GM23338 (cell line): ENCODE results near the gene NLE1.

Experiments used
- CTCF ChIP-seq, 2 experiments: fragments of 200-600 bp in 1 of 2; sonication (generic) in 1 of 2; conservative IDR thresholded peaks; 2 replicates each; pipeline versions ENCODE4 v1.5.1 to v1.6.1; 2016 to 2017; ENCODE audit warnings: antibody characterized with exemption in 2 of 2, low read depth in 2 of 2, mild to moderate bottlenecking in 2 of 2, moderate library complexity in 1 of 2
- EZH2 ChIP-seq: fragments of 200-600 bp; sonication (generic); IDR thresholded peaks from one replicate; pipeline ENCODE4 v1.8.0; 2017; ENCODE audit warnings: antibody characterized with exemption, mild to moderate bottlenecking, low read depth; ENCODE audit not compliant: unreplicated experiment
- JUNB ChIP-seq: IDR thresholded peaks from one replicate; pipeline ENCODE4 v1.6.1; 2016; ENCODE audit warnings: antibody characterized with exemption; ENCODE audit not compliant: unreplicated experiment
- POLR2AphosphoS5 ChIP-seq: IDR thresholded peaks from 2 replicates; pipeline ENCODE4 v1.6.1; 2016; ENCODE audit warnings: antibody characterized with exemption, low read depth

GRCh38 chr17:35138218-35138617 lies 3.9 kb downstream of the NLE1 start:
- TF ChIP-seq POLR2AphosphoS5 (no peak), CTCF (conservative IDR thresholded peaks at IDR 0.05; ENCODE audit: low read depth in 2 of 2) (no peak), JUNB (no peak), EZH2 (no peak)
